ENCODE results near the gene MTIF2.
"Not testable (repeated sequence)": the region's sequence is repeated elsewhere in the genome, so short reads cannot be mapped to it uniquely, and the experiment has no call there.

MTIF2 gene

DNA sequence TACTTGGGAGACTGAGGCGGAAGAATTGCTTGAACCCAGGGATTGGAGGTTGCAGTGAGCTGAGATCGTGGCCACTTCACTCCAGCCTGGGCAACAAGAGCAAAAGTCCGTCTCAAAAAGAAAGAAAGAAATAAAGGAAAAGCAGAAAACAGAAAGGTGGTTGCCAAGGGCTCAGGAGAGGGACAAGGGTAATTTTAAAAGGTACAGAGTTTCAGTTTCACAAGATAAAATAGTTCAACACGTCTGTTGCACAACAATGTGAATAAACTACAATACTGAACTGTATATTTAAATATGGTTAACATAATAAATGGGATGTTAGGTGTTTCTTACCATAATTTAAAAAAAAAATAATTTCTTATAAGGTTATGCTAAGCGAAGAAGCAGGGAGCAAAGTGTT is 23.6 kb downstream of the MTIF2 start:
- DNase-seq (ENCODE audit: low read depth in 4 of 4, low spot score in 1 of 4), result no peak

DNA sequence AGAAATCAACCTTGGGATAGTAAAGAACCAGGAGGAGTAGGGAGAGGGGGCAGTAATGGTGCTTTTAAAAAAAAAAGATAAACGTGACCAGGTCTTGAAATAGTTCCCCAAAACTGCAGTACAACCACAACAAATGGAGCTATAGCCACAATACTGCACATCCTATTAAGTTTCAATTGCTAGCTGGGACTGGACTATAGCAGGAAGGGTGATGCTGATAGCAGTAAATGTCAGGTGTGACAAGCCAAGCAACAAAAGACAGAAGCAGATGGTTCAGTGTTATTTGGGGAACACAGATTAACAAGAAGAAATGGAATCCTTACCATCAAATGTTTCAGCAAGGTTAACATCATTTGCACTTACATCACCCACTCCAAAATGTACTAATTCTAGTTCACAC is 26.4 kb downstream of the MTIF2 start:
- DNase-seq (ENCODE audit: low read depth in 4 of 4, low spot score in 1 of 4), result no peak

DNA sequence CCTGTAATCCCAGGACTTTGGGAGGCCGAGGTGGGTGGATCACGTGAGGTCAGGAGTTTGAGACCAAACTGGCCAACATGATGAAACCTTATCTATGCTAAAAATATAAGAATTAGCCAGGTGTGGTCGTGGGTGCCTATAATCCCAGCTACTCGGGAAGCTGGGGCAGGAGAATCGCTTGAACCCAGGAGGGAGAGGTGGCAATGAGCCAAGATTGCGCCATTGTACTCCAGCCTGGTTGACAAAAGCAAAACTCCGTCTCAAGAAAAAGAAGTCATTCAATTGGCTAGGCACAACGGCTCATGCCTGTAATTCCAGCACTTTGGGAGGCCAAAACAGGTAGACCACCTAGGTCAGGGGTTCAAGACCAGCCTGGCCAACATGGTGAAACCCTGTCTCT is 27.4 kb downstream of the MTIF2 start:
- DNase-seq (ENCODE audit: low read depth in 4 of 4, low spot score in 1 of 4), result not testable (repeated sequence)

DNA sequence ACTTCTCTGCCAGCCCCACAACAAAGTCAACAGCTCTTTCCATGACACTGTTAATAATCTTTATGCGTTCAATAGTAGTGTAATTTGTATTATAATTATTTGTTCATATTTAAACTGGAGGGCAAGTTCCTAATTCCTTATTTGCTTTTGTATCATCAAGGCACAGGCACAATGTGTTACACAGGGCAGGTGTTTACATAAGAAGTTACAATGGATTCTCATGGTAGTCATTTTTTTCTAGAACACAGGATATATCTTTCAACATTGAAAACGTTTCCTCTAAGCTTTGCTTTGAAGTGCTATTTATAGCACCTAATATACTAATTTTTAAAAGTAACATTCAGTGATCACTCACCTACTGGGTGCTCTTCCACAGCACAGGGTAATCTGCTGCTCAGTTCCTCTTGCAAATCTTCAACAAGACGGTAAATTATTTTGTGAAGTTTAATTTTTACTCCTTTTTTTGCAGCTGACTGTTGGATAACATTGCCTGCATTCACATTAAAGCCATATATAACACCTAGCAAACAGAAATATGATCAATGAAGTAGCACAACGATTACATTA is 29.3 kb downstream of the MTIF2 start:
- DNase-seq (ENCODE audit: low read depth in 4 of 4, low spot score in 1 of 4), result no peak

DNA sequence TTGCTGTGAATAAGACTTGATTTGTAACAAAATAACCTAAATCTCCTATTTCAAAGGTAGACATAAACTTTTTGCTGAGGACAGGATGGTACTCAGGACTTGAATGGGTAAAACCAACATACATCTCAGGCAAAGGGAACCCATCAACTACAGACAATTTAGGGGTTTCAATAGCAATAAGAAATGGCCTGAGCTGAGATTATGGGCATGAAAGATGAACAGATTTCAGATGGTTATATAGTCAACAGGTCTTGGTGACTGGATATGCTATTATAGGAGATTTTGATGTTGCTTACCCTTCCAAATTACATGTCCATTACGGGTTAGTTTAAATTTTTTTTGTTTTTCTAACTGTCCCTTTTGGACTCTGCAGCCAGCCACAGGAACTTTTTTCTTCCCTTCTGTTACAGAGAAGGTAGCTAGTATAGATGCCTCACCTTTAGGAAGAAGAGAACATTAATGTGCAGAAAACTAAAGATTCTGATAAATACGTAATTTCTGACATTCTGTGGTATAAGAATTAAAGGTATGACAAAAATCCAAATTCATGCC is 32.0 kb downstream of the MTIF2 start:
- no peak for DNase-seq (ENCODE audit: low read depth in 4 of 4, low spot score in 1 of 4)

DNA sequence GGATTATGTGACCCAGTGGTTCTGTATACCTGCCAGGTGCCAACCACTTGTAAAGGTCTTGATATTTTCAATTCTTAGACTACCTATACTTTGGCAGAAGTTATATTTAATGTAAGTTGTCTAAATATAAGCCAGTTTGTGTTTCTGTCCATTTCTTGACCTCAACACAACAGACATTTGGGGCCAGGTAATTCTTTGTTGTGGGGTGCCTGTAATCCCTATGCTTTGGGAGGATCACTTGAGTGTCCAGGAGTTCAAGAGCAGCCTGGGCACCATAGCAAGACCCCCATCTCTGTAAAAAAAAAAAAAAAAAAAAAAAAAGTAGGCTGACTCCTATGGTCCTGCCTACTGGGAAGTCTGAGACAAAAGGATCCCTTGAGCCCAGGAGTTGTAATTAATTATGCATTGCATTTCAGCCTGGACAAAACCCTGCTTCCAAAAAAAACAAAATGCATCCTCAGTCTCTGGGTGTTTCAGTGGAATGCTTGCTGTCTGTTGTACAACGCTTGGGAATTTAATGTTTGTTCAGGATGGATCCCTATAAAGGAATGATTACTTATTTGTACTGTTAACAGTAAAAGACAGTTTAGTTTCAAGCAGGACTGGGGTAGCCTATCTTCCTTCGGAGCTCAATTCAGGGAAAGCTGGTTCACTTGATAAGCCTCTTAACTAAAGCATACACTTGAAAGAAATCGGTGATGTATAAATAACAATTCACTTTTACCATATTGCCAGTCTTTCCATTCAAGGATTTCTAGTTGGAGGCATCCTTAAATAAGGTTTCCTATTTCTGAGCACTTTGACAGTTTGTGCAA is 33.1 kb downstream of the MTIF2 start:
- DNase-seq (ENCODE audit: low read depth in 4 of 4, low spot score in 1 of 4), result no peak

DNA sequence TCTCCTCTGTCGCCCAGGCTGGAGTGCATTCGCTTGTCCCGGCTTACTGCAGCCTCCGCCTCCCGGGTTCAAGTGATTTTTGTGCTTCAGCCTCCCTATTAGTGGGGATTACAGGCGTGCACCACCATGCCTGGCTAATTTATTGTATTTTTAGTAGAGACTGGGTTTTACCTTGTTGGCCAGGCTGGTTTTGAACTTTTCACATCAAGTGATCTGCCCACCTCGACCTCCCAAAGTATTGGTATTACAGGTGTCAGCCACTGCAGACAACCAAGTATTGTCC is 35.4 kb downstream of the MTIF2 start:
- DNase-seq (ENCODE audit: low read depth in 4 of 4, low spot score in 1 of 4), result no peak

DNA sequence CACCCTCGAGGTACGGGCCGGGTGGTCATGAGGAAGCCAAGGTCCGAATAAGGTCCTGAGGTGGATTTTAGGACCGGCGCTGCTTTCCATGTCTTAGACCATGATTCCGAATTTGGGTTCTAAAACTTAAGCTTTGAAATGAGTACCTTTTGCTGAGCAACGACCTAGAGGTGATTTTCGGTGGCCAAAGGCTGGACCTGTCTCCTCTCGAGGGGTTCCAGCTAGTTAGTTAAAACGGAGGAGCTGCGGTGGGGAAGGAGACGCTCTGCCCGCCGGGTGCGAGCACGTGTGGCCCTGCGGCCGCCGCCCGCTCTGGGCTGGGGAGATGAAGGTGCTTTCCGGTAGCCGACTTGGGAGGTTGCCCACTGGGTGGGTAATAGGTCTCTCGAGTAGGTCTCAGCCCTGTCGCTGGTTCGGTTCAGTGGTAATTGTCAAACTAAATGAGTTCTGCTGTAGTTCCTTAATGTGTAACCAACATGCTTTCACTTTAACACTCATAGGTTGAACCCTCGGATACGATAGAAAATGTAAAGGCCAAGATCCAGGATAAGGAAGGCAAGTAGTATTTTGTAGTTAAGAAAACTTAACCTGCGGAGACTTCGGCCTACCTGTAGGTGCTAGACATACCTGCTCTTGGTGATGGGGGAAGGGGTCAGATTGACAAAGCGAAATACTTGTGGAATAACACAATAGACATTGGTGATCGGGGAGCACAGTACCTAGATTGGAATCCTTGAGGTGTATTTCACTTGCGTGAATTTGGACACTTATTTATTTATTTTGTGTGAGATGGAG is 36.0 kb downstream of the MTIF2 start:
- peak in 1 of 4 experiments; percentile 32 for DNase-seq (ENCODE audit: low read depth in 4 of 4, low spot score in 1 of 4)

DNA sequence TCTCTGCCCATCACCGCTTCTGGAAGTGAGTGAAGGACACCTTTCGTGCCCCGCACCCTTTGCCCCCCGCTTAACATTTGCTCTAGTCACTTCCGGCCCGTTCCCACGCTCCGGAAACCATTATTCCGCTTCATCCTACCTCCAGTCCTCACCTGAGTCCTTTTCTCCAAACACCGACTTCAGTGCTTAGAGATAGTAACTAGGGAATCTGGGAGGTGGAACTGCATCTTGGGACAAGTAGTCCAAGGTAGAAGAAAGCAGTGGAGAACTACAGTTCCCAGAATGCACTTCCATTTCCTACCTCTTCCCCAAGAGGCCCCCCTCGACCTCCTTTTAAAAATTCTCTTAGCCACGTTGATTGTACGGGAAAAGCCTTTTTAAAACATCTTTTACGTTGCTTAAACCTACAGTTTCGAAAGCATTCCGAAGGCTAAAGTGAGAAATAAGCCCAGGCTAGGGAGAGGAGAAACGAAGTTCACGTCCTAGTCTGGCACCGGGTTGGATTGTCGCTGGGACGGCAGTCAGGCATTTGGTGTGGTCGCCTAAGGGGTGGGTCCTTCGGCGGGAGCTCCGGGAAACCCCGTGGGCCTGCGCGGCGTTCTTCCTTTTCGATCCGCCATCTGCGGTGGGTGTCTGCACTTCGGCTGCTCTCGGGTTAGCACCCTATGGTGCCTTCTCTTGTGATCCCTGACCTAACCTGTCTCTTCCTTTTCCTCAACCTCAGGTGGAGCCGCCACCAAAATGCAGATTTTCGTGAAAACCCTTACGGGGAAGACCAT is 36.8 kb downstream of the MTIF2 start, which contains the start of the genes CLHC1 and RPS27A:
Gene CLHC1 (minus strand): TSS at position 210 of the 779 bp plus-strand sequence. CDS start 9,882 bp downstream, outside the sequence.
Gene RPS27A (plus strand): TSS at position 605 of the 779 bp plus-strand sequence. CDS start 137 bp downstream, at position 742.
- DNase-seq (ENCODE audit: low read depth in 4 of 4, low spot score in 1 of 4), result peak; percentile 77 to 96 (median 89)

DNA sequence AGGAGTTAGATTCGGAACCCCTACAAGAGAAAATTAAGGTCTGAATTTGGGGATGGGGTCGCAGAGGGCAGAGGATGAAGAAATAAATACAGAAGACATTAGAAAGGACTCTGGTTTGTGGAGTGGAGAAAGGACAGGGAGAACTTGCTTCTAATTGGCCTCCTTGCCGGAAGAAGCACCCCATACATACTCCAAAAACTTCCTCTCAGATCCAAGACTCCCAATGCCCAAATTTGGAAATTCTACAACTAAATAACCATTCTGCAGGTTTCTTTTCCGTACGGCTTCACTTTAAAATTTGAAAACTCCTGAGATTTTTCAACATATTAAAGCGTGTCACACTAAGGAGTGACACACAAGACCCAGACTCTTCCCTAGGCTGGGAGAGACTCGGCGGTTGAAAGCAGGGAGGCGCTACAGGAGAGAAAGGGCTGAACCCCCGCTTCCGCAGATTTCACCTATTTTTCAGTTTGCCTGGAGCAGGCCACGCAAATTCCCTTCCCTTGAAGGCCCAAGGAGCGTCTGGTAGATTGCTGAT is 37.4 kb downstream of the MTIF2 start:
- DNase-seq (ENCODE audit: low read depth in 4 of 4, low spot score in 1 of 4), result no peak

DNA sequence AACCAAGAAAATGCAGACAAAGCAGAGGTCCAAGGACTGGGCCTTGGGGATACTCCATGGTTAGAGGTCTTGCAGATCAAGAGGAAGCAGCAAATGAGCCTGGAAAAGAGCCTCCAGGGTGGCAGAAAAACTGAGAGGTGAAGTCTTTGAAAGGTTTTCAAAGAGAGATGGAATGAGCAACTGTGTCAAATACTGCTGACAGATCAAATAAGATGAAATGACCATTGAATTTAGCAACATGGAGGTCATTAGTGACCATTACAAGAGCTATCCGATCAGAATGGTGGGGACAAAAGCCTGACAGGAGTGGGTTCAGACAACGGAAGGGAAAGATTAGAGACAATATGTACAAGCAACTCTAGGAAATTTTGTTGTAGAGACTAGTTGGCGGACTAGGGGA is 38.5 kb downstream of the MTIF2 start:
- no peak for DNase-seq (ENCODE audit: low read depth in 4 of 4, low spot score in 1 of 4)

DNA sequence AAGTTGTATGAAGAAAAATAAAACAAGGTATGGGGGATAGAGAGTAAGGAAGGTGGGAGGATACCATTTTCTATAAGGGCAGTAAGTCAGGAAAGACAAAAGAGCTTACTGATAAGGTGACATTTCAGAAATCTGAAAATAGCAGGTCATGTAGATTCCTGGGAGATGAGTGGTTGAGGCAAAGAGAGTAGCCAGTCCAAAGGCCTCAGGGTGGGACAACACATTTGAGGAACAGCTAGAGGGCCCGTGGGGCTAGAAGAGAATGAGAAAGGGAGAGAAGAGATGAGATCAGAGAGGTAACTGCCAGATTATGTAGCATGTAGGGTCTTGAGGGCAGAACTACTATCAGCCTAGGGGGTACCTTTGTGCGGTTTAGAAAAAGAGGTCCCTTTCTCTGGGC is 39.8 kb downstream of the MTIF2 start:
- DNase-seq (ENCODE audit: low read depth in 4 of 4, low spot score in 1 of 4), result no peak

DNA sequence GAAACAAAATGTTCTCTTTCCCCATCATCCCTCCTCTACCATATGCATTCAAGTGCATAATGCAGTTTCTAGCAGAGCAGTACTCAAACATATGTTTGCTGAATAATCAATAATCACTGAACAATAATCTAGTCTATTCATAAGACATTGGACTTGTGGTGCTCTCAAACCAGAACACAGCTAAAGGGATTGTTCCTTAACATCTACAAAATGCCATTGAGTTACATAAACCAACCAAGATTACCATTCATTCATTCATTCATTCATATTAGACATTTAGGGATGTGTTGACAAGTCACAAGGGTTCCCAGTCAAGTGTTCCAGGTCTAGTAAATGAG is 40.8 kb downstream of the MTIF2 start:
- DNase-seq (ENCODE audit: low read depth in 4 of 4, low spot score in 1 of 4), result no peak

DNA sequence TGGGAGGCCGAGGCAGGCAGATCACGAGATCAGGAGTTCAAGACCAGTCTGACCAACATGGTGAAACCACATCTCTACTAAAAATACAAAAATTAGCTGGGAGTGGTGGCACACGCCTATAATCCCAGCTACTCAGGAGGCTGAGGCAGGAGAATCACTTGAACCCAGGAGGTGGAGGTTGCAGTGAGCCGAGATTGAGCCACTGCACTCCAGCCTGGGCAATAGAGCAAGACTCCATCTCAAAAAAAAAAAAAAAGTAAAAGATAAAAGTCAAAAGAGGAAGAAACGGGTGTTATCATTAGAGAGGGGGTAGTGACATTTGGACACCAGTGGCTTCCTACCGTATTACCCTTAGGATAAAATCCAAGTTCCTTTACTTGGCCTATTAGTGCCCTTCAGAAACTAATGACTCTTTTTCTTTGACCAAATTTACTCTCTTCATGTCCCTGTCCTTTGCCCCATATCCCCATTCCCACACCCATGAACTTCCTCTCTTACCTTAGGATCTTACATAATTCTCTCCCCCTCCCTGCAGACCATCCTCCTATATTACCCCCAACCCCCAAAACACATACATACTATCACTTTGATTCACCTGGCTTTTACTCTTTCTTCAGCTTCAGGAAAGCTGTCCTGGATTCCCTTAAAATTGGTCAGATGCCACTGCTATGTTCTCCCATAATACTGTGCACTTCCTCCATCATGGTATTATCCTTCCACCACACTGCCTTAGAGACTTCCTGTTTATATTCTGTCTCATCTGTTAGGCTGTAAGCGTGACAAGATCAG is 41.4 kb downstream of the MTIF2 start:
- DNase-seq (ENCODE audit: low read depth in 4 of 4, low spot score in 1 of 4), result not testable (repeated sequence)

DNA sequence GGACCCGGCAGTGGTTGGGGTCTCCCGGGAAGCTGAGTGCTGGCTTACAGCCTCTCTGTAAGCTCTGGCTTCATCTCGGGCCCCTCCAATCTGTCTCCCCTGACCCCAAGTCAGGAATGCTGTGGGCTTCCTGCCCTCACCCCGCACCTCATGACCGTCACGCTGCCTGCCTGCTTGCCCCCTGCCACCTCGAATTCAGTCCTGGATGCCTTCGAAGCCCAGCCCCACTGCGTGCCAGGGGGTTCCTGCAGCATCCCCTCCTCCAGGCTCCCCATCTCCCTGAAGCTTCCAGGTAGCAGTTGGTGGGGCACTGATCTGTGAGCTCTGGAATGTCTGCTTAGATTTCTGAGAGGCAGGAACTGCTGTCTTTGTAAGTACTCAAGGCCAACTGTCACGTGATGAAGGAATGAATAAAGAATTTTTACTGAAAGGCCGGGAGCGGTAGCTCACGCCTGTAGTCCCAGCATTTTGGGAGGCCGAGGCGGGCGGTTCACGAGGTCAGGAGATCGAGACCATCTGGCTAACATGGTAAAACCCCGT is 43.5 kb downstream of the MTIF2 start:
- no peak for DNase-seq (ENCODE audit: low read depth in 4 of 4, low spot score in 1 of 4)

DNA sequence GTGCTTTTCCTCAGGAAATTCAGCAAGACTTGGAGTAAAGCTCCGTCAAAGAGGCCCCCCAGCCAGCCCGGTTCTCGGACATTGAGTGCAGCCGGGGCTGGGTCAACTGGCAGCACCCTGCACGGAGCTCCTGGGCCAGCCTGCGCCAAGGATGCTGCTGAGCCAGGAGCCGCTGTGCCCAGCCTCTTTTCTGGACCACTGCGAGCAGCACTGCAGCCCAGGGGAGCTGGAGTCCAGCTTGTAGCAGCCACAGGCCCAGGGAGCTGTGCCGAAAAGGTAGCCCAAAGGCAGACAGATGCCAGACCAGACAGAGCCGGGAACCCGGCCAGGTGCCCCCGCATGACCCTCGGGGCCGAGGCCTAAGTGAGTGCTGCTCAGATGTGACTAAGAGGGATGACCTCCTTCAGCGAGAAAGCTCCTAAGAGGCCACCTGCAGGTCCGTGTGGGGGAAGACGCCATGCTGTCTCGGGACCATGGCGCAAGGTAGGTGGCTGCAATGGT is 44.2 kb downstream of the MTIF2 start:
- DNase-seq (ENCODE audit: low read depth in 4 of 4, low spot score in 1 of 4), result no peak

DNA sequence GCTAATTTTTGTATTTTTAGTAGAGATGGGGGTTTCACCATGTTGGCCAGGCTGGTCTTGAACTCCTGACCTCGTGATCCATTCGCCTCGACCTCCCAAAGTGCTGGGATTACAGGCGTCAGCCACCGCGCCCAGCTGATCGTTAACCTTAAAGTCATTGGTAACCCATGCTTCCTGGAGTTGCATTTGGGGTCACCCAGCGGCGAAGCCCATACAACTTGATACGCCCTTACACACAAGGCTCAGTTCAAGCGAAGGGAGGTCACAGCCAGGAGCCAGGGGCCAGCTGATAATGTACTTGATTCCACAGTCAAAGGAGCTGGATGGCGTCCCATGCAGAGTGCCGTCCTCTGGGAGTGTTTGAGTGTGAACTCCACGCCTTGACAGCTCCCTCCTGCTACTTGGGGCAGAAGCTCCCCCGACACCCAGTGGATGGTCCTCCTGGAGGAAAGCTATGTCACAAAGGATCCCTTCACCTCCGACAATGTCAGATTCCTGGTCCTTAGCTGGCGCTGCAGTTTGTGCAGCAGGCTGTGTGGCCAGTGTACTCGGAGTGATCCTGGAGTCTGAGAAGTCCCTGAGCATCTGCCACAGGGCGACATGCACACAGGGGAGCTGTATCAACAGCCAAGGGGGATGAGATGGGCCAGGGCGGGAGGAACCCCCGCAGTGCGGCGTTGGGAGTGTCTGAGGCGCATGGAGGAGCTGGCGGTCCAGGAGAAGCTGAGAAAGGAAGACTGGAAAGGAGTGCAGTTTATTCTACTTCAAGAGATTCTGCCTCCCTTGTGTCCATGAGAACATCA is 44.9 kb downstream of the MTIF2 start:
- DNase-seq (ENCODE audit: low read depth in 4 of 4, low spot score in 1 of 4), result no peak

DNA sequence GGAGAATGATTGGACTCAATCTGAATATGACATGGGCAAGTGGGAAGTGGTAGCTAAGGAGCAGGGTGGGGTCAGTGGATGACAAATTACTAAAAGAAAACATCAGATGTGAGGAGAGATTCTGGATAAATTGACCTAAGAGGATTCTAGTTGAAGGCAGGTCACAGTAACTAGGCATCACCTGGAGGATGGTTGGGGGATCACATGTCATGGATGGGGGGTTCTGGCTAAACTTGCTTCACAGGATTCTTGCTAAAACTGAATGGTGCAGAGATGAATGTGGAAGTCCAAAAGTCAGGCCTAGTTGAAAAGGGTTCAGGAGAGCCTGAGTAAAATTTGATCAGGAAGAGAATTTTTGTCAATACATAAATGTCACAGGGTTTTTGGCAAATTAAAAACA is 55.2 kb downstream of the MTIF2 start:
- no peak for DNase-seq (ENCODE audit: low read depth in 4 of 4, low spot score in 1 of 4)

DNA sequence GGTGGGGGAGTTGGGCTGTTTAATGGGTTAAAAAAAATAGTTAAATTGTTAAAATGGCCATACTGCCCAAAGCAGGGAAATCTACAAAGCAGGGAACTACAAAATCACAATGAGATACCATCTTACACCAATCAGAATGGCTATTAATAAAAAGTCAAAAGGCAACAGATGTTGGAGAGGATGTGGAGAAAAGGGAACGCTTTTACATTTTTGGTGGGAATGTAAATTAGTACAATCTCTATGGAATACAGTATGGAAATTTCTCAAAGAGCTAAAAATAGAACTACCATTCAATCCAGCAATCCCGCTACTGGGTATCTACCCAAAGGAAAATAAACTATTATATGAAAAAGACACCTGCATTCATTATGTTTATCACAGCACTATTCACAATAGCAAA is 64.1 kb downstream of the MTIF2 start:
- DNase-seq (ENCODE audit: low read depth in 4 of 4, low spot score in 1 of 4), result no peak
